GM11168 (cell line): ENCODE results near the gene SIMC1.

Source experiments
- in situ Hi-C: fragments of 300-500 bp; cut with MboI; formaldehyde crosslinking; loops from one replicate; pipeline ENCODE4 v1.12.0; 2022; ENCODE audit warnings: low sequenced_read_pairs; ENCODE audit not compliant: unreplicated experiment

The SIMC1 gene

GRCh38 chr5:176359658-176360057 is 121.4 kb downstream of the SIMC1 start:
- in situ Hi-C loops = no loop called here

GRCh38 chr5:176360894-176361436 is 122.7 kb downstream of the SIMC1 start:
- in situ Hi-C loops = no loop called here

GRCh38 chr5:176361437-176362232 is 123.4 kb downstream of the SIMC1 start, which contains the start of gene KIAA1191:
Gene KIAA1191 (minus strand): TSS chr5:176361764. CDS start chr5:176359508, 2,256 bp downstream.
- in situ Hi-C loops = no loop called here

GRCh38 chr5:176362233-176362490 is 123.9 kb downstream of the SIMC1 start:
- in situ Hi-C loops = no loop called here

- in situ Hi-C loops = no loop called here
Observed at GRCh38 chr5:176364765-176365350, 126.6 kb downstream of the SIMC1 start.

GRCh38 chr5:176365351-176366231 is 127.4 kb downstream of the SIMC1 start, which contains the start of gene ARL10:
Gene ARL10 (plus strand): TSS chr5:176365487. CDS start chr5:176365564, 77 bp downstream.
- in situ Hi-C loops = no loop called here

GRCh38 chr5:176366232-176366894 is 128.1 kb downstream of the SIMC1 start:
- in situ Hi-C loops = no loop called here

- in situ Hi-C loops = no loop called here
Observed at GRCh38 chr5:176368726-176369125, 130.5 kb downstream of the SIMC1 start.

- in situ Hi-C loops = no loop called here
Observed at GRCh38 chr5:176369934-176370711, 131.9 kb downstream of the SIMC1 start.

- in situ Hi-C loops = no loop called here
Observed at GRCh38 chr5:176371621-176372539, 133.7 kb downstream of the SIMC1 start.

GRCh38 chr5:176373100-176373818 is 135.0 kb downstream of the SIMC1 start:
- in situ Hi-C loops = no loop called here

- in situ Hi-C loops = no loop called here
Observed at GRCh38 chr5:176379881-176380280, 141.7 kb downstream of the SIMC1 start.

- in situ Hi-C loops = no loop called here
Observed at GRCh38 chr5:176381423-176381822, 143.2 kb downstream of the SIMC1 start.

- in situ Hi-C loops = no loop called here
Observed at GRCh38 chr5:176381979-176382378, 143.8 kb downstream of the SIMC1 start.

GRCh38 chr5:176382721-176383120 is 144.5 kb downstream of the SIMC1 start:
- in situ Hi-C loops = no loop called here

GRCh38 chr5:176383248-176383905 is 145.2 kb downstream of the SIMC1 start:
- in situ Hi-C loops = no loop called here

- in situ Hi-C loops = no loop called here
Observed at GRCh38 chr5:176383961-176384360, 145.7 kb downstream of the SIMC1 start.
